Body of pancreas (tissue), 4 donors: ENCODE data around the gene PTPRN.

Experiments used
- POLR2A ChIP-seq, 3 donors: fragments of 450-650 bp; IDR thresholded peaks; one replicate each; pipeline ENCODE4 v1.6.1; 2016; ENCODE audit warnings: antibody characterized with exemption in 3 of 3, mild to moderate bottlenecking in 2 of 3
- TF ChIP-seq, protein P1 (sequence below), 7 experiments: fragments of 450-650 bp in 4 of 7; fragments of 200-600 bp in 3 of 7; sonication (generic) in 3 of 7; IDR thresholded peaks; one replicate each; pipeline ENCODE4 v1.5.1; 2016 to 2019; ENCODE audit warnings: antibody characterized with exemption in 7 of 7

DNA sequence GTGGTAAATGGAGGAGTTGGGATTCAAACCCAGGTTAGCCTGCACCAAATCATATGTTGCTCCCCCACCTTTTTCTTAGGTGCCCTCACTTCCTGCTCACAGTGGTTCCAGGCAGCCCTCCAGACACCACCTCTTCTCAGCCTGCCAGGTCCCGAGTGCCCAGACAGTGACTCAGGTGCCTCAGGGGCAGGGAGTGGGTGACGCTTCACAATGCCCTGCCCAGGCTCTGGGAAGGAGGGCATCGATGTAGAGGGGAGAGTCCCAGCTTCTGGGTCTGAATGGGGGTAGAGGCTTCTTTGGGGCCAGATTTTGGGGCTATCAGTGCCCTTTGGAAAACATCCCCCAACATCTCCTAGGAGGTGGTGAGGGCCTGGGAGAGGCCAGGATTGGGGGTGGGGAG lies 35.3 kb downstream of the PTPRN start:
- TF ChIP-seq, protein P1, sequence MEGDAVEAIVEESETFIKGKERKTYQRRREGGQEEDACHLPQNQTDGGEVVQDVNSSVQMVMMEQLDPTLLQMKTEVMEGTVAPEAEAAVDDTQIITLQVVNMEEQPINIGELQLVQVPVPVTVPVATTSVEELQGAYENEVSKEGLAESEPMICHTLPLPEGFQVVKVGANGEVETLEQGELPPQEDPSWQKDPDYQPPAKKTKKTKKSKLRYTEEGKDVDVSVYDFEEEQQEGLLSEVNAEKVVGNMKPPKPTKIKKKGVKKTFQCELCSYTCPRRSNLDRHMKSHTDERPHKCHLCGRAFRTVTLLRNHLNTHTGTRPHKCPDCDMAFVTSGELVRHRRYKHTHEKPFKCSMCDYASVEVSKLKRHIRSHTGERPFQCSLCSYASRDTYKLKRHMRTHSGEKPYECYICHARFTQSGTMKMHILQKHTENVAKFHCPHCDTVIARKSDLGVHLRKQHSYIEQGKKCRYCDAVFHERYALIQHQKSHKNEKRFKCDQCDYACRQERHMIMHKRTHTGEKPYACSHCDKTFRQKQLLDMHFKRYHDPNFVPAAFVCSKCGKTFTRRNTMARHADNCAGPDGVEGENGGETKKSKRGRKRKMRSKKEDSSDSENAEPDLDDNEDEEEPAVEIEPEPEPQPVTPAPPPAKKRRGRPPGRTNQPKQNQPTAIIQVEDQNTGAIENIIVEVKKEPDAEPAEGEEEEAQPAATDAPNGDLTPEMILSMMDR (IDR thresholded peaks at IDR 0.05): no peak
- TF ChIP-seq POLR2A (IDR thresholded peaks at IDR 0.05): no peak
